ENCODE measurements around the gene NSMCE1.
A peak's percentile ranks its signal among the peaks of the same experiment; 100 is the strongest.
"Not testable (repeated sequence)": the region's sequence is repeated elsewhere in the genome, so short reads cannot be mapped to it uniquely, and the experiment has no call there.

The NSMCE1 gene

DNA sequence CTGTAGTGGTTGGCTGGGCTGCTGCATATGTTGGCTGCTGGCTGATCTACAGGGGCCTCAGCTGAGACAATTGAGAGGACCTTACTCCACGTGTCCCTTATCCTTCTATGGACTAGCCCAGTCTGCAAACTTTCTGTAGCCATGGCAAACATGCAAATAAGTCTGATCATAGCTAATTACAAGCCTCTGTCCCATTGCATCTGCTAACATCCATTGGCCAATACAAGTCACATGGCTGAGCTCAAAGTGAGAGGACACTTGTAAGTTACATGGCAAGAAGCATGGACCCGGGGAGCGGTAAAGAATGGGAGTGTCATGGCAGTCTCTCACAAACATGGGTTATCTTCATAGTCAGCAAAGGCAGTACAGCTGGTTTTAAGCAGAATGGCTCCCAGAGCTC, 33.6 kb upstream of the NSMCE1 start:
- no peak for DNase-seq

DNA sequence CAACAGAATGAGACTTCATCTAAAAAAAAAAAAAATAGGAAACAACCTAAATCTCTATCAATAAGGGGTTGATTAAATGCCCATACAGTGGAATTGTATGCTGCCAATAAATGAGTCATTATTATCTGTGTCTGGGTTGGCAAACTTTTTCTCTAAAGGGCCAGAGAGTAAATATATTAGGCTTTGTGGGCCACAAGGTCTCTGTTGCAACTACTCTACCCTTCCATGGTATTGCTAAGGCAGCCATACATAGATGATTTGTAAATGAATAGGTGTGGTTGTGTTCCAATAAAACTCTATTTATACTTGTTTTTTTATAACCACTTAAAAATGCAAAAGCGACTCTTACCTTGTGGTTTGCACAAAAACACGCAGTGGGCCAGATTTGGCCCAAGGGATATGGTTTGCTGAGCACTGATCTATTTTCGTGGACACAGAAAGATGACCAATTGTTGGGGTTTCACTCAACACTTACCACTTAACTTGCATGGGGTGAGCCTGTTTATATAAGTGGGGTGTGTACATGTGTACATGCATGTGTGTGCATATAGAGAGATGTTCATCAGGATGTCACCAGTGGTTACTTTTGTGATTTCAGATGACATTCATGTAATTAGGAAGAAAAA, 32.8 kb upstream of the NSMCE1 start:
- DNase-seq, result no peak

DNA sequence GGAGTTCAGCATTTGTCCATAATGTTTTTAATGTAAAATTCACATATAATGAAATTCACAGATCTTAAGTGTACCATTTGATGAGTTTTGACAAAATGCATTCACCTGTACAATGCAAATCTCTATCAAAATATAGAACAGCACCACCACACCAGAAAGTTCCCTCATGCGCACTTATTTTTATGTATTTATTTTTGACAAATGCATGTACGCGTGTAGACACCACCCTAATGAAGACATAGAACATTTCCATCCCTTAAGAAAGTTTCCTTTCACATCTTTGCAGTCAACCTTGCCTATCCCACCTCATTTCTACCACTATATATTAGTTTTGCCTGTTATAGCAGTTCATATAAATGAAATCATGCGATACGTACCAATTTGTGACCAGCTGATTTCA, 29.6 kb upstream of the NSMCE1 start:
- no peak for DNase-seq

DNA sequence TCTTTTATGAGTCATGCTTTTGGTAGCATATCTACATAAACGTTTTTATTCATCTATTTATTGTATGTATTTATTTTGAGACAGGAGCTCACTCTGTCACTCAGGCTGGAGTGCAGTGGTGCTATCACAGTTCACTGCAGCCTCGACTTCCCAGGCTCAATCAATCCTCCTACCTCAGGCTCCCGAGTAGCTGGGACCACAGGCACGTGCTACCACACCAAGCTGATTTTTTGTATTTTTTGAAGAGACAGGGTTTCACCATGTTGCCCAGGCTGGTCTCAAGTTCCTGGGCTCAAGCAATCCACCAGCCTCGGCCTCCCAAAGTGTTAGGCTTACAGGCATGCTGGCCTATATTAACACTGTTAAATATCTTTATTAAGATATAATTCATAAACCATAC, 24.8 kb upstream of the NSMCE1 start:
- no peak for DNase-seq

DNA sequence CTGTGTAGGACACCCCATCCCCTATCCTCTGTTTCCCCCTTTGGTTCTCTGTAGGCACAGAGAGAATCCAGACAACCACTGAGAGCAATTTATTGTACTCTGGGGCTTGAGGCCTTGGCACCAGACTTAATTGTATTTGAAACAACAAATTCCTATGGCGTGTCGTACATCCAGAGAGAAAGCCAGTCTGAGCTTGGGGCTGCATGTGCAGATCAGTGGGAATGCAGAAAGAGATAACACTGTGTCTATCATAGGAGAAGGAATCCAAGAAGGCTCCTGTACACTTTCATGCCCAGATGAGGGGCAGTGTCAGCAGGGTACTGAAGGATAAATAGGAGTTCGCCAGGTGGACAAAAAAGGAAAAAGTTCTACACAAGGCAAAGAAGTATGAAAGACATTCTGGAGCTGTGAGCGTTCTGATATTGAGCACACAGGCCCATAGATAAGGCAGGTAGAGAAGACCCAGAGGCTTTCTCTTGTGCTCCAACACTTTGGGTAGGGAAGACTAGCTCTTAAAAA, 23.2 kb upstream of the NSMCE1 start:
- DNase-seq, result no peak

DNA sequence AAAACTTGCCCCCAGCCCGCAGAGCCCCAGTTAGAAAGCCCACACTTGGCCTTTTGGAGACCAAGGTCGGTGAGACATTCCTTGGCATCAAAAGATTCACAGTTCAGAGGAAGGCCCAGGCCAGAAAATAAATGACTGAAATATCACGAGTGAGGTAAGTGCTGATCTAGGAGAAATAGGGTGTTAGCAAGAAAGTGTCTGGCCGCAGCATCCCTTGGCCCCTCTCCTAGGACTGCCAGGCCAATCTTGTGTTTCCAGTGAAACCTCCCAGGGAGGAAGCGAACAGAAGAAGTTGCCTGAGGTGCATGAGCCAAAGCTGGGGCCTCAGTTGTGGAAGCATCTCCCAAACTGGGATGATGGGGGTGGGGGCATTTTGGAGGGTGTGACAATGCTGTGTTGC, 22.5 kb upstream of the NSMCE1 start:
- no peak for DNase-seq

DNA sequence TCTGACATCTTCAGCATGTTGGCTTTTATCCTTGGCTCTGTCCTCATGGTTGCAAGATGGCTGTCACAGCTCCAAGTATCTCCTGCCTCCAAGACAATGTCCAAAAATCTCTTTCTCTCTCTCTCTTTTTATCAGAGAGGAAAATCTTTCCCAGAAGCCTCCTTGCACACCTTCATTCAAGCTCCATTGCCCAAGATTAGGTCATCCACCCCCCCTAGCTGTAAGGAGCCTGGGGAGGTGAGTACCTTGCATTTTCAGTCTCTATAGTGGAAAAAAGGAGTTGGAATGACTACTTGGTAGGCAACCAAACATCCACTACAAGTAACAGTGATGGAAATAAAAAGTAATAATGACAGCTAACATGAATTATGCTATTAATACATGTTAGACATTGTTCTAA, 22.0 kb upstream of the NSMCE1 start:
- DNase-seq, result no peak

DNA sequence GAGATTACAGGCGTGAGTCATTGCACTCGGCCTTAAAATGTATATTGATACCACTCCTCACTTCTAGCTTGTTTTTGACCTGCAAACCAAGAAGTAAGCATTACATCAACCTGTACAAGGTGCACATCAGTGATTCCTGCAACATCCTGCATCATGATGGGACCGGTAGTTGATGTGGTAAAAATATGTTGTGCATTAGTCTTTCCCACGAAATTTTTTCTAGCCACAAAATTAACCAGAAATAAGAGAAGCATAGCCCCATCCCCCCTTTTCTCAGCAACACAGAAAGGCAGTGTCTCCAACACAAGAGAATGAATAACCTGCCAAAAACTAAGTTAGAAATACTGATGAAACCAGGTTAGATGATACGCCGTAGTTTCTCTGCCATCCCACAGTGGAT, 21.1 kb upstream of the NSMCE1 start:
- DNase-seq, result no peak

DNA sequence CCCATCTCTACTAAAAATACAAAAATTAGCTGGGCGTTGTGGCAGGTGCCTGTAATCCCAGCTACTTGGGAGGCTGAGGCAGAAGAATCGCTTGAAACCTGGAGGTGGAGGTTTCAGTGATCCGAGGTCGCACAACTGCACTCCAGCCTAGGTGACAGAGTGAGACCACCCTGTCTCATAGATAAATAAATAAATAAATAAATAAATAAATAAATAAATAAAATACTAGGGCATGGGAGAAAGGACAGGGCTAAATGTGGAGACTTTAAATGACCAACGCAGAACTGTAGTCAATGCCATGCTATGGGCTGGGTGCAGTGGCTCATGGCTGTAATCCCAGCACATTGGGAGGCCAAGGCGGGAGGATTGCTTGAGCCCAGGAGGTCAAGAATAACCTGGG, 19.7 kb upstream of the NSMCE1 start:
- DNase-seq, result not testable (repeated sequence)

DNA sequence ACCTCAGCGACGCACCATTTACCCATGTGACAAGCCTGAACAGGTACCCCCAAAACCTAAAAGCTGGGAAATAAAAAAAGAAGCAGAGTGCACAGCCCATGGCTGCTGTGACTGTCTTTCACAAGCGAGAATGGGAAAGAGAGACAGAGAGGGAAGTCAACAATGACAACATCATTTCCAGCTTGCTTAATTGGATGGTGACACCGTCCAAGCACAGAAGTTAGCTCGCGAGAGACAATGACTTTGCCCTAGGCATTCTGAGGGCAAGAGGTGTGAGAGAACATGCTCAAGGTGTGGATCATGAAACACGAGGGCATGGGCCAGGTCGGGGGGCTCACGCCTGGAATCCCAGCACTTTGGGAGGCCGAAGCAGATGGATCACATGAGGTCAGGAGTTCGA, 19.3 kb upstream of the NSMCE1 start:
- DNase-seq, result peak; percentile 81 to 83

DNA sequence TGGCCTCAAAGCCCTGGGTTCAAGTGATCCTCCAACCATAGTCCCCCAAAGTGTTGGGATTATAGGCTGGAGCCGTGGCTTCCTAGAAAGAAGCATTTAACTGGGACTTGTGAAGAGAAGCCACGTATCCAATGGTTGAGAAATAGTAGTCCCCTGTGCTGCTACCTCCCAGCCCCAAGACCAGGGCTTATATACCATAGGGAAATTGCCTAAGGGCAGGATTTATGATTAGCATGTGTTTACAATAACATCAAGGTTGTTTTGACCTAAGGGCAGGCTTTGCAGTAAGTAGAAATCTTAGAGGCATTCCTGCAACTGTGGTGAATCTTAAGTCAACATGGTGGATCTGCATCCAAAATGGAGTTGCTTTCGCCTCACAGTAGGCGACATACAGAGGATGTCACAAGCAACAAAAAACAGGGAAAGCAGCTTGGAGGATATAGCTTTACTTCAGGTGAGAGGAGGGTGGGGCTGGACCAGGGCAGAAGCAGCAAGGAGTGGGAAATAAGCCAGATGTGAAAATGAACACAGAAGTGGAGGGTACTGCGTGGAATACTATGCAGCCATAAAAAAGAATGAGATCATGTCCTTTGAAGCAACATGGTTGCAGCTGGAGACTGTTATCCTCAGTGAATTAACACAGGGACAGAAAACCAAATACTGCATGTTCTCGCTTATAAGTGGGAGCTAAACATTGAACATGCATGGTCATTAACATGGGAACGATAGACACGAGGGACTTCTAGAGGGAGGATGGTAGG, 18.7 kb upstream of the NSMCE1 start:
- DNase-seq, result no peak

DNA sequence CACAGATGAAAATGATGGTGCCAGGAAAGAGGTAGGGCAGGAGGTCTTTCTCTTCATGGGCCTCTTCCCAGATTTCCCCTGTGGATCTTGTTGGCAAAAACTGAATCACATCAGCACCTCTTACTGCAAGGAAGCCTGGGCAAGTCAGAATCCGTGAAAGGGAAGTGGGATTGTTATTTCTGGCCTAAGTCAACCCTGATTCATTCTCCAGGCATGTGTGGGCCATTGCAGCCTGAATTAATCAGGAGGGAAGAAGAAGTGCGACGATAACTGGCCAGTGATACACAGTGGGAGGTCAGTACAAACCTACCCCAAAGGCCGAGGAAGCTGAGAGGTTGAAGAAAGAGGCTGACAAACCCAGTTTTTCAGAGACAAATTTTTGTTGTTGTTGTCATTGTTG, 17.9 kb upstream of the NSMCE1 start:
- peak; percentile 76 to 85 for DNase-seq

DNA sequence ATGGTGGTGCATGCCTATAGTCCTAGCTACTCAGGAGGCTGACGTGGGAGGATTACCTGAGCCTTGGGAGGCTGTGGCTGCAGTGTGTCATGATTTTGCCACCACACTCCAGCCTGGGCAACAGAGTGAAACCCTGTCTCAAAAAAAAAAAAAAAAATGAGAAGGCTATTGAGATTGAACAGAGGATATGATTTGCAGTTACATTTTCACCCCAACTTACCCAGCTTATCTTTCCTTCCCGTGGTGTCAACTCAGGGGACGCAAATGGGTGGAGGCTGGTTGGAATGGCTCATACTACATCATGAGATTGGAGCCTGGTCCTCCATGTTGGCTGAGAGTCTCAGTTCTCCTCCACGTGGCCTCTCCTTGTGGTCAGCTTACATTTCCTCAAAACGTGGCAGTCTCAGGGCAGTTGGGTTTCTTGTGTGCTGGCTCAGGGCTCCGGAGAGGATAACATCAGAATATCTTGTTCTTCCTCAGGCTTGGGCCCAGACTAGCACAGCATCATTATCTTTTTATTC, 17.2 kb upstream of the NSMCE1 start:
- DNase-seq, result peak; percentile 52 to 65

DNA sequence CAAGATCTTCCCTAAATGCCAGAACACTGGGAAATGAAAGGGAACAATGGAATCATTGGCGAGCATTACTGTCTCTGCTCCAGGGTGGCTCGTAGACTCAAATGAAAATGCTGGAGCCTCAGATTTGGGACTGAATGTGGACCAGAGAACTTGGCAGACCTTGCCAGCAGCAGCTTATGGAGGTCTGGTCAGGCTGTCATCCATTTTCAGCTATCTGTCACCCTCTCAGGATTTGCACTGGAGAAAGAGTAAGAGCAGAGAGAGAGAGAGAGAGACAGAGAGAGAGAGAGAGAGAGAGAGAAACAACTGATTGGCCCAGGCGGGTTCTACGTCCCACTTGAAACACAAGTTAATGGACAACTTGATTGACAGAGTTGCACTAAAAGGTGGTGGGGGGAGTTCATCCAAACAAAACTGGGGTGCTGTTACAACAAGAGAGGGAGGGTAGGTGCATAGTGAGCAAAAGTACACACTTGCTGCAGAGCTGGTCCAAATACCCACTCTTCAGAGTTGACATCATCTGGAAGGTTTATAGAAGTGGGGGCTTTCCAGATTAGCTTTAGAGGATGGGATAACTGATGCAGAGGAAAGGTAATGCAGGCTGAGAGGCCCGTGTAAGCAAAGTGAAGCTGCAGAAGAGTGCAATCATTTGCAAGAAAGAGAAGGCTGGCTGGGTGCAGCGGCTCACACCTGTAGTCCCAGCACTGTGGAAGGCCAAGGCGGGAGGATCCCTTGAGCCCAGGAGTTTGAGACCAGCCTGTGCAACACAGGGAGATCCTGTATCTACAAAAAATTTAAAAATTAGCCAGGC, 16.5 kb upstream of the NSMCE1 start:
- DNase-seq, result peak in 1 of 2 donors; percentile 49

DNA sequence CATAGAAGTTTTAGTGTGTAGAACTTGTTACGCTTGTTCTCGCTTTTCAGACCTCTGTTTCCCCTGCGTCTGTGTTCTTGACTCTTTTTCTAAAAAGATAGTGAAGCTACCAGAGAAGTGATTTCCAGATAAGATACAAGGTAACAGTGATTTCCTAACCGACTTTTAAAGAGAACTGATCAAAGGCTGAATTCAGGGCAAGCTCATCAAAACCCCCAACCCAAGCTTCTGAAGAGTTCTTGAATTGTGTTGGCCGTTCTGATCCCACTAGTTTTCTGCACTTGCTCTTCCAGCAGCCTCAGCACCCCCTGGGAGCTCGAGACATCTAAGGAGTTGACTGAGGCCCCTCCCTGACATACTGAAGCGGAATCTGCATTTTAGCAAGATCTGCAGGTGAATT, 12.7 kb upstream of the NSMCE1 start:
- DNase-seq, result no peak

DNA sequence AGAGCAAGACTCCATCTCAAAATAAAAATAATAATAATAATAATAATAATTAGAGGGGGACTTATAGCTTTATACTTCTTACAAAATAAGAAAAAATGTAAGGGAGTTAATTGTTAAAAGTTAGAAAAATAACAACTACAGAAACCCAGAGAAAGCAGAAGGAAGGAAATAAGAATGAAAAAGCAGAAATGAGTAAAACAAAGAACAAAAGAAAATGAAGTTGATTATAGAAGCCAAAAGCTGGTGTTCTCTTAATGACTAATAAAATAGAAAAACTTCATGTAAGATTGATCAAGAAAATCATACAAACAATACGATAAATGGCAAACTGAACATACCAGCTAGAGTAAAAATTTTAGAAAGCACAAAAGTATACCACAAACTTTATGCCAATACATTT, 6.8 kb upstream of the NSMCE1 start:
- no peak for DNase-seq

DNA sequence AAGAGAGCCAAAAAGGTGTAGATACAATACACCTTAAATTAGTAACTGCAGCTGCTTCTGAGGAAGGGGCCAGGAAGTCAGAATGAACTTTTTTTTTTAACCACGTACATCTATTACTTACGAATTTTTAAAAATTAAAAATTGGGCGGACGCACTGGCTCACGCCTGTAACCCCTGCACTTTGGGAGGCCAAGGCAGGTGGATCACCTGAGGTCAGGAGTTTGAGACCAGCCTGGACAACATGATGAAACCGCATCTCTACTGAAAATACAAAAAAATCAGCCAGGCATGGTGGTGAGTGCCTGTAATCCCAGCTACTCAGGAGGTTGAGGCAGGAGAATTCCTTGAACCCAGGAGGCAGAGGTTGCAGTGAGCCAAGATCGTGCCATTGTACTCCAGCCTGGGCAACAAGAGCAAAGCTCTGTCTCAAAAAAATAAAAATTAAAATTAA, 5.9 kb upstream of the NSMCE1 start:
- DNase-seq, result not testable (repeated sequence)

DNA sequence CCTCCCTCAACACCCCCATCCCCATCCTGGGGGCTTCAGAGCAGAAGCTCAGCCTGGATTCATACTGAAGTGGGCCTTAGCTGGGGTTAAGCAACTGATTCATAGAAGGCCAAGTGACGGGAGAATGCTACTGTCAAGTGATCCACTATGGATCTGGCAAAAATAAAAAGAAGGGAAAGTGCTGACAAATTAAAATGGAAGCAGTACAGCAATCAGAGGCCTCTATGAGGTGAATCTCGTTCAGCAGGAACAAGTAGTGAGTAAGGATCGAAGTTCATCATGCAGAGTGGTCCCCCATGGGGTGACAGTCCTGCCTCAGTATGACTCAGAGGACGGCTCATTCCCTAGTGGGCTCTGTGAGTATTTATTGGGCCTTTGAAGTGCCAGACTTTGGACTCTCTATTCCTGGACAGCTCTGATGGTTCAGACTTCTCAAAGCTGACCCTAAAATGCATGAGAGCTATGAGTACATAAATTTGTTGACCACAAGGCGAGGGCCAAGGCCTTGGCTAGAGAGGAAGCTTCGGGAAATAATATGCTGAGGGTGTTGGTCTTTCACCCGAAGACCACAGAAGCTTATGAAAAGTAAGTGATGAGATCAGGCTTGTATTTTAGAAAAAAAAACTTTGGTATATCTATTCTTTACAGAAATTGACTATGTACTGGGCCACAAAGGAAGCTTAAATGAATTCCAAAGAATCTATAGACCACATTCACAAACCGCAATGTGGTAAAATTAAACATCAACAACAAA, 5.3 kb upstream of the NSMCE1 start:
- DNase-seq, result no peak

DNA sequence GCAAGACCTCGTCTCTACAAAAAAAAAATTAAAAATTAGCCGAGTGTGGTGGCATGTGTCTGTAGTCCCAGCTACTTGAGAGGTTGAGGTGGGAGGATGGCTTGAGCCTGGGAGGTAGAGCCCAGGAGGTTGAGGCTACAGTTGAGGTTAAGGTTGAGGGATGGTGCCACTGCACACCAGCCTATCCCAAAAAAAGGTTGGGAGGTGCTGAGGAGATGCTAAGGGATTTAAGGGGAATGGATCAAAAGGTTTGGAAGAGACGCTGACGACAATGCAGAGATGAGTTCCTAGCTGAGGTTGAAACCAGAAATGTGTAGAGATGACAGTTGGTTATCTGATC, 4.7 kb upstream of the NSMCE1 start:
- no peak for DNase-seq

DNA sequence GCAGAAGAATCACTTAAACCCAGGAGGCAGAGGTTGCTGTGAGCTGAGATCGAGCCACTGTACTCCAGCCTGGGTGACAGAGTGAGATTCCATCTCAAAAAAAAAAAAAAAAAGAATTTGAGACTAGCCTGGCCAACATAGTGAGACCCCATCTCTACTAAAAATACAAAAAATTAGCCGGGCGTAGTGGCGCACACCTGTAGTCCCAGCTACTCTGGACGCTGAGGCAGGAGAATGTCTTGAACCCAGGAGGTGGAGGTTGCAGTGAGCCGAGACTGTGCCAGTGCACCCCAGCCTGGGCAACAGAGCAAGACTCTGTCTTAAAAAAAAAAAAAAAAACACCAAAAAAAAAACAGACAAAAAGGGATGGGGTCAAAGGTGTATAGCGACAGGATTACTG, 4.1 kb upstream of the NSMCE1 start:
- not testable (repeated sequence) for DNase-seq

DNA sequence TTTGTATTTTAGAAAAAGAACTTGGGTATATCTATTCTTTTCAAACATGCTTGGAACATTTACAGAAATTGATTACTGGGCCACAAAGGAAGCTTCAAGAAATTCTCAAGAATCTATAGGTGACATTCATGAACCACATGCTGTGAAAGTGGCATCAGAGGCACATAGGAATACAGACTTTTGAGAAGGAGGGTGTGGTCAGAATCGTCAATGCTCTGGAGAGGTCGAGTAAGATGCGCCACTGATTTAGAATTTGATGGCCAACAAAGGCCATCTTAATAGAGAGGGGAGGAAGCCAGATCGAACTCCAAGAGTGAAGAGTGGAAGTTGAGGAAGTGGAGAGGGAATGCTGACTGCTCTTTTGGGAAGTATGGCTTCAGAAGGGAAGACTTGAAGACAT, 3.5 kb upstream of the NSMCE1 start:
- DNase-seq, result no peak

DNA sequence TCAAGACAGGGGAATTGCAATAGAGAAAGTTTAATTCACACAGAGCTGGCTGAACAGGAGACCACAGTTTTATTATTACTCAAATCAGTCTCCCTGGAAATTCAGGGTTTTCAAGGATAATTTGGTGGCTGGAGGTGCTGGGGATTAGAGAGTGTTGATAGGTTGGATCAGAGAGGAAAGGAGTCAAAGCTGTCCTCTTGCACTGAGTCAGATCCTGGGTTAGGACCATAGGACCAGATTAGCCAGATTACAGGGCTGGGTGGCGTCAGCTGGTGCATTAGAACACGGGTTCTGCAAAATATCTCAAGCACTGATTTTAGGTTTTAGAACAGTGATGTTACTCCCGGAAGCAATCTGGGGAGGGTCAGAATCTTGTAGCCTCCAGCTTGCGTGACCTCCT, 1.8 kb upstream of the NSMCE1 start:
- no peak for DNase-seq
